Kidney glomerular epithelial cell (primary cell): ENCODE measurements around the gene NCBP3.
"Not testable (repeated sequence)": the region's sequence is repeated elsewhere in the genome, so short reads cannot be mapped to it uniquely, and the experiment has no call there.

Experiments
- DNase-seq: peaks from one replicate; lab custom pipeline; 2025; lab: John Stamatoyannopoulos, UW

Gene NCBP3

DNA sequence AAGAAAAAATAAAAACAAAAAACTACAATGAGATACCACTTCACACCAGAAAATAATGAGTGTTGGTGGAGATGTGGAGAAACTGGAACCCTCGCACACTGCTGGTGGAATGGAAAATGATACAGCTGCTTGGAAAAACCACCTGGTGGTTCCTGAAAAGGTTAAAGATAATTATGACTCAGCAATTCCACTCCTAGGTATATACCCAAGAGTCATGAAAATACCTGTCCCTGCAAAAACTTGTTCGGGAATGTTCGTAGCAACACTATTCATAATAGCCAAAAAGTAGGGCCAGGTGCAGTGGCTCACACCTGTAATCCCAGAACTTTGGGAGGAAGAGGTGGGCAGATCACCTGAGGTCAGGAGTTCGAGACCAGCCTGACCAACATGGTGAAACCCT, 36.9 kb downstream of the NCBP3 start:
- no peak for DNase-seq

DNA sequence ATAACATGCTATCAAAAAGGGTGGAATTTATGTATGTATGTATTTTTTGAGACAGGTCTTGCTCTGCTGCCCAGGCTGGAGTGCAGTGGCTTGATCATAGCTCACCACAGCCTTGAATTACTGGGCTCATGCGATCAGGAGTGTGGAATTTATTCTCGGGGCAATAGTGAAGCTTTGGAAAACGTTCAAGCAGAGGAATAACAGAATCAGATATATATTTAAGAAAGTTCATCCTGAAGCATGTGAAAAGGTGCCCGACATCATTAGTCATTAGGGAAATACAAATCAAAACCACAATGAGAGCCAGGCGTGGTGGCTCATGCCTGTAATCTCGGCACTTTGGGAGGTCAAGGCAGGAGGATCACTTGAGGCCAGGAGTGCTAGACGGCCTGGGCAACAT, 37.3 kb downstream of the NCBP3 start:
- peak; percentile 11 for DNase-seq

DNA sequence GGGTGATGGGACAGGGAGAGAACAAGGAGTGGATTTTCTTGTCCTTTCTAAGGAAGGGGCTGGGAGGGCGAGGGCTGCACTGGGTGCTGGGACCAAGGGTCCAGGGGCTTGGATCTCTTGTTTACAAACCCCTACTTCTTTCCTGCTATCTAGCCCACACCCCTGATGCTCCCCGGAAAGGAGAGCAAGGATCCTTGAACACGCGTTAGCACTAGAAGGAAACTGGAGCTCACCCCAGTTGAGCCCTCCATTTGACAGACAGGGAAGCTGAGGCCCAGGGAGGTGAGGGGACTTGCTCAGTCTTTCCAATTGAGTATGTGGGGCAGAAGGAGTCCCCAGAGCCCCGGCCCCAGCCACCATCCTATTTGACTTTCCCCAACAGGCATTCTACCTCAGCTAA, 40.5 kb downstream of the NCBP3 start:
- no peak for DNase-seq

DNA sequence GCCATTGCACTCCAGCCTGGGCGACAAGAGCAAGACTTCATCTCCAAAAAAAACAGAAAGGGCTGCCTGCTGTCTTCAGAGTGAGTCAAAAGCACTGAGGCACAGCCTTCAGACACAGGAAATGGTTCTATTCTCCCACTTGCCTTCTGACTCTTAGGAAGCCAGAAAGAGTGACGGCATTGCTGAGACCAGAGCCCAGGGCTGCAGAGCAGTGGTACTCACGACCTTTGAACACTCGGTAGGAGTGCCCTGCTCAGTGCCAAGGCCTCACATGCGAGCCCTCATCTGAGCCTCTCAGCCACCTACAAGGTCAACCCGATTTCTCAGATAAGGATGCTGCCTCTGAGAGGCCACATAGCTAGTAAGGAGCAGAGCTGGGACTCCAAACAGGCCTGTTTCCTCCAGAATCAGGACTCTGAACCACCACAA, 41.5 kb downstream of the NCBP3 start:
- DNase-seq = peak; percentile 98

DNA sequence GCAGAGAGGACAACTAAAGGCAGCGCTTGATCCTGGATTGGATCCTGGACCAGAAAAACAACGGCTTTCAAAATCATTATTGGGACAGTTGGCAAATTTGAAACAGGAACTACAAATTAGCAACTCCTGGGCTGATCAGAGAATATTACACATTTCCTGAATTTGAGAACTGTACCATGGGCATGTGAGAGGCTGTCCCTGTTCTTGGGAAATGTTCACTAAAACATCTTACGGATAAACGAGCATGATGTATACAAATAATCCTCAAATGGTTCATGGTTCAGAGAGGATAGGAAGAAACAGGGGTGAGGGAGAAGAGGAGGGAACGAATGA, 42.8 kb downstream of the NCBP3 start:
- no peak for DNase-seq

DNA sequence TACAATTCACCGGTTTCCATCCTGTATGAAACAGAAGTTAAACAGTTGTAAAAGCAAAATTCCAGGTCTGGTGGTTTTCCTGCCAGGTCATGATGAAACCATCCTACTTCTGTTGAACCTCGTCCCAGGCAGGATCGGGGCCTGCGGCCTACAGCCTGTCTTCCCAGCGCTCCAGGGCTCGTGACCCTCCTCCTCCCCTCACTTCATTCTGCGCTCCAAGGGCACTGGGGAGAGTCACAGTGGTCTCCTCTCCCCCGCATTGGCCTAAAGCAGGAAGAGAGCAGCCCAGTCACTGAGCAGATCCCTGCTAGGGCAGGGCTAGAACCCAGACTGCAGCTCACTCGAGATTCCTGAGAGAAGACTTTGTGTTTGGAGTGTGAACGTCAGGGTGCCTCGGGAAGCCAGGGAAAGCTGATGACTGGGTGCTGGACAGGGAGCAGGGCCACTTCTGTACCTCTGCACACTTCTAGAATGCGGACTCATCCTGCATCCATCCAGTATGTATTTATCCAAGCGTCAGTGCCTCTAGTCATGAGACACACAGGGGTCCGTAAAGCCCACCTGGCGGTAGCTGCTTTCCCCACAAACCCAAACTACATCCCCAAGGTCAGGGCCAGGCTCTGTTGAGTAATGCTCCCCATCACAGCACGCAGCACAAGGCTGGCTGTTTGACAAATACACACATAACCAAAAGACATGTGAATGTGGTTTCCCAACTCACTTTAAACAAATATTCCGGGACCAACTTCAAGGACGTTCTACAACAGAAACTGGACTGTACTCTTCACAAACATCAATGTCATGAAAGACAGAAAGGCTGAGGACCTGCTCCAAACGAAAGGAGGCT, 43.4 kb downstream of the NCBP3 start:
- peak; percentile 91 for DNase-seq

DNA sequence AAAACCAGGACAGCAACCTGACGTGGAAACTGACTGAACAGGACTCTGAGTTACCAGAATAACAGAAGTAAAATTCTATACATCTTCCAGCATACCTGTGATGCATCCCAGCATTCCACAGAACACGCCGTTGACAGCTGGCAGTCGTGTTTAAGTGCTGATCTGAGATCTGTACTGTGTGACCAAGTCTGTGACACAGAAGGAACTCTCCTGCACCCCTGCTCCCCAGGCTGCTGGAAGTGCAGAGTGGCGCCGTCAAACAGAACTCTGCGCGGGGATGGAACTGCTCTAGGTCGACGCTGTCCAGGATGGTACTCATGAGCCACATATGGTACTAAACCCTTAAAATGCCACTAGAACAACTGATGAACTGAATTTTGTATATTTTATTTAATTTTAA, 44.3 kb downstream of the NCBP3 start:
- no peak for DNase-seq

DNA sequence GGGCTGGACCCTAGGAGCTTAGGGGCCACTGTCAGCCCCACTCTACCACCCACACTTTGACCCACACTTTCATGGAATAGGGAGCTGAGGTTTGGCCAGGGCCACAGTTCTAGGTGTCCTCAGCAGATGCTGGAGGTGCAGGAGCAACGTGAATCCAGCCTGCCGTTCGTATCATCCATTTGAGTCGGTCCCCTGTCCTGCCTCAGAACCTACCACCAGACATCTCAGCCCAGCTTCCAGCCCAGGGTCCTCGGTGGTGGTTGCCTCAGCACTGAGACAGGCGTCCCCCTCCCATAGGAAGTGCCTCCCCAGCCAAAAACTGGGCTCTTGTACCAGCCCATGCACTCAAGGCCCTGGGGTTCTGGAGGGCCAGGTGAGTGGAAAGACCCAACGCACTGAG, 44.7 kb downstream of the NCBP3 start:
- DNase-seq = no peak

DNA sequence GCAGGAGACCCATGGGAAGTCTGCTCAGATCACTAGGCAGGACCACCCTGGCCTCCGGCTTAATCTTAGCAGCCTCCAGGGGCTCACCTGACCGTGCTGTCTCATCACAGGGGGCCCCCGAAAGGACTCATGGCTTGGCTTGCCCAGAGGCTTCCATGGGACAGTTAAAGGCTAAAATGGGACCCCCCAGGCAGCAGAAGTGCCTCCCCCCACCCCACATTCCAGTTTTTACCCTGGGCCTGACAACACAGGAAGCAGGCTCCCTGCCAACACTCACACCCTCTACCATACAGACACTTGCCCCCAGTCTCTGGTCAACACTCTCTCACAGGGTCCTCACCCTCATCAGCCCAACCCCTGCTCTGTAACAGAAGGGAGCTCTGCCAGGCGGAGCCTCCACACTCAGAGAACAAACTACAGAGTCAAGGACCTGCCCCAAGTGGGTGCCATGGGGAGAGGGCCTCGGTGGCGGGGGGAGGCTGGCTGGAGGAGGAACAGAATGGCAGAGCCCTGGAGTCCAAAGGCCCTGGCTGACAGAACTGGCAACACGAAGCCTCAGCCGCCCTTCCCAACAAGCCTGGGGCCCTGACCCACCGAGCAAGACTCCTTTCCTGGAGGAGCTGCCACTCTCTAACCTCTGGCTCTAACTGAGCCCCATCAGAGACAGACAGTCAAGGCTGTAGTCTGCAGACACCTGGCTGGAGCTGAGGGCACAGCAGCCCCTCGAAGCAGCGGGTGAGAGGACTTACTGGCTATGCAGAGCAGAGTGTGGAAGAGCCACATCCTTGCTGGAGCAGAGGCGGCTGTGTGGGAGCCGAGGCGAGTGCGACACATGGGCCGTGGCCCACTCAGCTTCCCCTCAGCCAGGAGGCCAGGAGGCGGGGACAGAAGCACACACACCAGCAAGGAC, 45.4 kb downstream of the NCBP3 start, which contains the start of gene ITGAE:
Gene ITGAE, minus strand, starts transcription at position 827 of the 910 bp plus-strand sequence. Its CDS starts 44 bp downstream, at position 783.
- DNase-seq = no peak

DNA sequence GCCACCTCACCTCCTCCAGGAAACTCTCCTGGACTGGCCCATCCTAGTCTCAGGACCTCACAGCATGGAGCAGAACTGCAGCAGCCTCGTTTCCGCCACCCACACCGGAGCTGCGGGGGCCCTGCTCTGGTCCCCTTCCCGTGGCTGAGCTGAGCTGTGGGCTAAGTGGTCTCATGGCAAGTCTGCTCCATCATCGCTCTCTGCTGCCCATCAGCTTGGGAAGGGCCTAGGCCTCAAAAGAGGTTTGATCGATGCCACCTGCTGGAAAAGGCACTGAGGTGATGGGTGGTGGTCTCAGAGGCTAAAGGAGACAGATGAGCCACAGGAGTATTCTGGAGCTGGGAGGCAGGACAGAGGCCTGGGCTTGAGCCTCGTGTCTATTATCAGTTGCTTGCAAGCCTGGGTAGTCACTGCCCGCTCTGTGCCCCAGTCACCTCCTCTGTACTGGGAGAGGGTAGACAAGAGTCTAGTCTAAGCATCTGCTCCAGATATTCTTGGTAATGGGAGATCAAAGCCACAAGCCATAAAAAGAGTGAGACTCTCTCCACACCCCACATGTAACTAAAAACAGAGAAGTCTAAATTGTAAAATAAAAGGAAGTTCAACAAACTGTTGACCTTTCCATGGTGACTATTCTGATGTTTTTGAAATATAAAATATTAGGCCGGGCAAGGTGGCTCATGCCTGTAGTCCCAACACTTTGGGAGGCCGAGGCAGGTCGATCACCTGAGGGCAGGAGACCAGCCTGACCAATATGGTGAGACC, 46.7 kb downstream of the NCBP3 start:
- DNase-seq = no peak

DNA sequence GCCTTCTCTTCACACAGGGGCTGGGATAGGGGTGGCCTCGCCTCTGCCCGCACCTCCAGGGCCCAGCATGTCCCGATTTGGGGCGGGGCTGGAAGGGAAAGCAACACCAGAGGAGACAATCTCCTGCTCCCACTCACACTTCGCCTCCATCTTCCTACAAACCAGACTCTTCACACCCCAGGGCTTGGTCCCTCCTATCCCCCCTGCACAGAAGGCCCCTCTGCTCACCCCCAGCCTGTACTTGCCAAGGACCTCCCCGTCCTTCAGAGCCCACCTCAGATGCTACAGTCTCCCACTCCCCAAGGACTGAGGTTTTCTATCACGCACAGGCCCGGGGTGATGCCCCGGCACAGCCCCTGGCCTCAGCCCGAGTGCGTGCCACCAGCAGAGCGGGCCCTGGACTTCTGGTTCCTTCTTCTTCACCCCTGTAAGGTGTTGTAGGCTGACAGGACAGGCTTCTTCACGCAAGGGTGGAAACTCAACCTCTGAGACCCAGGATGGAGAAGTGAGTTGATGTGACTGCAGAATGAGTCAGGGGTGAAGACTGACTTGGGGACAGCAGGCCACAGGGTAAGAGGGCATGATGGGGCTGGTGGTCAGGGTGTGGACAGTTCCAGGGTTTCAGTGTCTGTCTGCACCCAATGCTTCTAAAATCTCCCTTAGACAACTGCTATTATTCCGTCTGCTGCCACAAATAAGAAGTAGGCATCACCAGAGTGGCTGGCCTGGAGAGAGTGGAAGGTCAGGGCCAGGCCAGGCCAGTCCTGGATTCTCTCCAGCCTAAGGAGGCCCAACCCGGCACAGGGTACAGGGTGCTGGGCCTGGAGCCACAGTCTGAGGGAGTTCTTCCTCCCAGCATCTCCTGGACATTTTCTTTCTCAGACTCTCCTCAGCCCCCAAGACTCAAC, 47.5 kb downstream of the NCBP3 start:
- no peak for DNase-seq

DNA sequence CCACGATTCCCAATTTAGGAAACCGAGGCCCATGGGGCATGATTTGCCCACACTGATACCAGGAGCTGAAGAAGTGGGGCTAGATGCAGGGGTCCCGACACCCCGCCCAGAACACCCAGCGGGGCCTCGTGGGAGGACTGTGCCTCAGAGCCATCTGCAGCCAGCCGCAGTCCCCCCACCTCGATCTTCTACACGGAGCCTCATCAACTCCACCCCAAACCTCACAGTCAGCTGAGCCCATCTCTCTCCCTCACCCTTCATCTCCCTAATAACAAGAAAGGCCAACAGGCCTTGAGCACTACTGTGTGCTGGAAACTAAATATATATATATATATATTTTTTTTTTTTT, 49.2 kb downstream of the NCBP3 start:
- DNase-seq = no peak

DNA sequence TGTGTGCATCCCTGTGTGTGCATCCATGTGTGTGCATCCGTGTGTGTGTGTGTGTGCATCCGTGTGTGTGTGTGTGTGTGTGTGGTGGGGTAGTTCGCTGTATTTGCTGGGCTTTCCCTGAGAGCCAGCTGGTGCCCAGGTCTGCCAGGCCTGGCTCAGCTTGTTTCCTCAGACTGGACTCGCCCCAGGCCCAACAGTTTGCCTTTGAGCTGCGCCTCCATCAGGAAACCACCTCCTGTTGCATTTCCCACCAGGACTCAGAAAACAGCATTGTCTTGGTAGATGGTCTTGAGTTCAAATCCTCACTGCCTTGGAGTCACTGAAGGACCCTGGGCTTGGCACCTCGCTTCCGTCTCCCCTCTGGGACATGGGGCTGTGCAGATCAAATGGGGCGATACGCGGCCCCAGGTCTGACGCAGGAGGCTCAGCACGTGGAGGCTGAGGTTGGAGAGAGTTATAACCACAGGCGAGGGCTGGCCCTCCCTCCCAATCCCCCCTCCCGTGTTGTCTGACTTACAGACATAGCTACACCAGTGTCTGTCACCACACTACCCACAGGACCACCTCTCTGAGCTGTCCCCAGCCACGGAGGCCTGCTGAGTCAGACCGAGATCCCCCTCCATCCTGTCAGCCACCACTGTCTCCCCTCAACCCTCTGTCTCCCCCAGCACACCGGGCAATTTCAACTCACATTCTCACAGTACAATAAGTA, 49.8 kb downstream of the NCBP3 start:
- no peak for DNase-seq

DNA sequence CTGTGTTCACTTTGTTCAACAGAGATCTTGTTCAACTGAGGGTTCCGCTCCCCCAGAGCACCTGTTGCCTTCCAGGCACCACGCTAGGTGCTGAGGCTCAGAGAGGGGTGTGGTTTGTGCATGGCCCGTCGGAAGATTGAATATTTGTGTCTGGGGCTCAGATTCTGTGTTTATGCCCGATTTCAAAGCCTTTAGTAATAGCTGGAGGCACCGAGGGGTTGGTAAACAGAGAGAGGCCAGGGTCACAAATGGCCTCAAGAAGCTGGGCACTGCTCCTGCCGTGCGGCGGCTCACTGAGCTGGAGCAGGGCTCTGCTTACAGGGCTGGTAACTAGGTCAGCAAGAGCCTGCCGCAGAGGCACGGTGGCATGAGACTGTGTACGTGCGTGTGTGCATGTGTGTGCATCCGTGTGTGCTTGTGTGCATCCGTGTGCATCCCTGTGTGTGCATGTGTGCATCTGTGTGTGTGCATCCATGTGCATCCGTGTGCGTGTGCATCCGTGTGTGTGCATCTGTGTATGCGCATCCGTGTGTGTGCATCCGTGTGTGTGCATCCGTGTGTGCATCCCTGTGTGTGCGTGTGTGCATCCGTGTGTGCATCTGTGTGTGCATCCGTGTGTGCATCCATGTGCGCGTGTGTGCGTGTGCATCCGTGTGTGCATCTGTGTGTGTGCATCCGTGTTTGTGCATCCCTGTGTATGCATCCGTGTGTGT, 50.5 kb downstream of the NCBP3 start:
- peak; percentile 32 for DNase-seq

DNA sequence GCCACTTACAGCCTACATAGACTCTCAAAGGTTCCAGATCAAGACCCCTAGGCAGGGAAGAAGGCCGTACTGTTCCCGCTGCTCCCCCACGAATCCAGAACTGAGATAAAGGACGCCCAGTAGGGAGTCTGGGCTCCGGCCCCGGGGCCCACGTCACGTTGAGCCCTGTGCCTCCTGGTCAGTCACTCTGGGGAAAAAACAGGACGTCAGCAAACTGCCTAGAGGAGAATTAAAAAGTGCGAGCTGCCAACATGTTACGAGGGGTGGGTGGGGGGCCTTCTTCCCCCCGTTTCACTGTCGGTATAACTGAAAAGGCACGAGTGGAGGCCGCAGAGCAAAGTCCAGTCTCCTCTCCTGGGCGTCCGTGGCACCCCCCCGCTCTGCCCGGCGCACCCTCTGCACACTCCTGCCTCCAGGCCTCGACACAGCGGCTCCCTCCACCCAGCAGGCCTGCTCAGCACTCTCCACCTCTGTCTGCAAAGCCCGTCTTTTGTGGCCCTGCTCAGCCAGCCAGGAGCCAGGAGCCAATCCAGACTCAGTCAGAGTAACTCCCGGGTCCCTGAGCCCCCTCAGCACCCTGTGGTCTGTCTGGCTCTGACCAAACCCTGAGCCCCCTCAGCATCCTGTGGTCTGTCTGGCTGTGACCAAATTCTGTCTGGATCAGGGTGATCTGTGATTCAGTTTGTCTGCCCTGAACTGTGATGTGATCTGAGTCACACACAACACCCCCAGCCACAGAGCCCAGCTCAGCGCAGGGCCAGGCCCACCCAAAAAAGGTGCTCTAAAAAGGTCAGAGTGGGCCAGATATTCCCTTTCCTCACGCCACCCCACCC, 51.3 kb downstream of the NCBP3 start:
- peak; percentile 55 for DNase-seq

DNA sequence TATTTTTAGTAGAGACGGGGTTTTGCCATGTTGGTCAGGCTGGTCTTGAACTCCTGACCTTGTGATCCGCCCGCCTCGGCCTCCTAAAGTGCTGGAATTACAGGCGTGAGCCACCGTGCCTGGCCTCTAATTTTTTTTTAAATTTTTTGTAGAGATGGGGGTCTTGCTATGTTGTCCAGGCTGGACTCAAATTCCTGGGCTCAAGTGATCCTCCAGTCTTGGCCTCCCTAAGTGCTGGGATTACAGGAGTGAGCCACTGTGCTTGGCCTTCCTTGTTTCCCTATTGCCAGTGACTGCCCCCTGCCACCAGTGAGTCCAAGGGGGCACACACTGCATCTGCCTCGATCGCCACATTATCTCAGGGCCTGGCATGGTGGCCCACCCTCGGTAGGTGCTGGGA, 51.9 kb downstream of the NCBP3 start:
- DNase-seq = not testable (repeated sequence)

DNA sequence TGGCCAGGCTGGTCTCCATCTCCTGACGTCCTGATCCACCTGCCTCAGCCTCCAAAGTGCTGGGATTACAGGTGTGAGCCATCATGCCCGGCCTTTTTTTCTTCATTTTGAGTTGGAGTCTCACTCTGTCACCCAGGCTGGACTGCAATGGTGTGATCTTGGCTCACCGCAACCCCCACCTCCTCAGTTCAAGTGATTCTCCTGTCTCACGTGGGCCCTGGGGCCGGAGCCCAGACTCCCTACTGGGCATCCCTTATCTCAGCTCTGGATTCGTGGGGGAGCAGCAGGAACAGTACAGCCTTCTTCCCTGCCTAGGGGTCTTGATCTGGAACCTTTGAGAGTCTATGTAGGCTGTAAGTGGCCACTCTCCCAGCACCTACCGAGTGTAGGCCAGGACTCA, 52.8 kb downstream of the NCBP3 start:
- DNase-seq = not testable (repeated sequence)

DNA sequence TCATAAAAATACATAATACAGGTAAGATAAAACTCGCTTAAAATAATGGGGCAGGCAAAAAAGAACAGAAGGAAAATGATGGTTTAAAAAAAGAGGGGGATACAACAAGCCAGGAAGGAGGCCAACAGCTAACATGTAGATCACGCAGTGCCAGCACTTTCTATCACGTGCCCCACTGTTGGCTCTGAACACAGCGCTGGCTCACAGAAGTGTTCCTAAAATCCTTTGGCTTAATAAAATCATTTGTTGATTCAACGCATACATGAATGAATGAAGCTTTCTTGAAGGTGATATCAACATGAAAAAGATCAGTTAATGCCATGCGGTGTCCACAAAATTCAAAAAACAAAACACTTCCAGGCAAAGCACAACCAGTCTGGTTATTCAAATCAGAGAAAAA, 53.6 kb downstream of the NCBP3 start:
- DNase-seq = no peak

DNA sequence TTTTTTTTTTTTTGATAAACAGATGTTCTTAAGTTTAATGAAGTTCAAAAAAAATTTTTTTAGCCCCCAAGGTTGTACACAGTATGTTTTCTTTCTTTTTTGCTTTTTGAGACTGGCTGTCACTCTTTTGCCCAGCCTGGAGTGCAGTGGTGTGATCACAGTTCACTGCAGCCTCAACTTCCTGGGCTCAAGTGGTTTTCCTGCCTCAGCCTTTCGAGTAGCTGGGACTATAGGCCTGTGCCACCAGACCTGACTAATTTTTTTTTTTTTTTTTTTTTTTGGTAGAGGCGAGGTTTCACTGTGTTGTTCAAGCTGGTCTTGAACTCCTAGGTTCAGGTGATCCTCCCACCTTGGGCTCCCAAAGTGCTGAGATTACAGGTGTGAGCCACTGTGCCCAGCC, 57.8 kb downstream of the NCBP3 start:
- no peak for DNase-seq
